HCT116 (cell line): ENCODE results near the gene TMTC3.

Experiments
- CTCF ChIP-seq, 3 experiments: fragments of 200-600 bp in 1 of 3; sonication (generic) in 1 of 3; IDR thresholded peaks in 2 of 3; conservative IDR thresholded peaks in 1 of 3; 2 replicates each; pipeline ENCODE4 v1.5.1; 2012 to 2017; ENCODE audit warnings: low read depth in 2 of 3, low read length in 2 of 3, antibody characterized with exemption in 1 of 3, borderline replicate concordance in 1 of 3, control low read depth in 1 of 3, mild to moderate bottlenecking in 1 of 3, mixed read lengths in 1 of 3, mixed run types in 1 of 3, moderate library complexity in 1 of 3; ENCODE audit not compliant: insufficient read depth in 1 of 3
- EGR1 ChIP-seq: IDR thresholded peaks from 2 replicates; pipeline ENCODE4 v1.6.1; 2012; ENCODE audit warnings: low read depth
- ELF1 ChIP-seq: IDR thresholded peaks from 2 replicates; pipeline ENCODE4 v1.6.1; 2012; ENCODE audit warnings: low read depth, borderline replicate concordance
- EZH2 ChIP-seq: fragments of 200-600 bp; sonication (generic); IDR thresholded peaks from 2 replicates; pipeline ENCODE4 v1.6.1; 2017; ENCODE audit warnings: antibody characterized with exemption, mixed run types
- MAX ChIP-seq: IDR thresholded peaks from 2 replicates; pipeline ENCODE4 v1.6.1; 2012
- POLR2A ChIP-seq: IDR thresholded peaks from 2 replicates; pipeline ENCODE4 v1.7.0; 2011; ENCODE audit warnings: borderline replicate concordance; ENCODE audit not compliant: insufficient read depth, insufficient read length; ENCODE audit errors: extremely low read depth
- RAD21 ChIP-seq: IDR thresholded peaks from 2 replicates; pipeline ENCODE4 v1.6.1; 2012; ENCODE audit warnings: low read depth, mild to moderate bottlenecking
- SRF ChIP-seq: IDR thresholded peaks from 2 replicates; pipeline ENCODE4 v1.6.1; 2012; ENCODE audit warnings: low read depth
- TCF7L2 ChIP-seq: IDR thresholded peaks from 2 replicates; pipeline ENCODE4 v1.7.0; 2011; ENCODE audit warnings: borderline replicate concordance, inconsistent platforms; ENCODE audit not compliant: insufficient read depth, insufficient read length; ENCODE audit errors: extremely low read depth
- ZFX ChIP-seq: fragments of 450-650 bp; IDR thresholded peaks from 2 replicates; pipeline ENCODE4 v1.6.1; 2017
- ZNF274 ChIP-seq: fragments of 200-500 bp; sonication (Bioruptor generic); IDR thresholded peaks from 2 replicates; pipeline ENCODE4 v1.6.1; 2014; ENCODE audit warnings: mild to moderate bottlenecking, low read depth, low read length, inconsistent platforms

GRCh38 chr12:88248606-88249005 is 106.5 kb downstream of the TMTC3 start:
- TF ChIP-seq CTCF (IDR thresholded peaks at IDR 0.05 in 2 of 3, conservative IDR thresholded peaks at IDR 0.05 in 1 of 3; ENCODE audit: borderline replicate concordance in 1 of 3, insufficient read depth in 1 of 3, low read depth in 2 of 3, low read length in 2 of 3): no peak
- no peak for TF ChIP-seq EZH2
- no peak for TF ChIP-seq ZFX
- TF ChIP-seq POLR2A: no peak
- no peak for TF ChIP-seq EGR1
- TF ChIP-seq SRF: no peak
- no peak for TF ChIP-seq RAD21
- TF ChIP-seq ELF1: no peak
- no peak for TF ChIP-seq MAX
- no peak for TF ChIP-seq ZNF274
- no peak for TF ChIP-seq TCF7L2
